Measurements from ENCODE around the gene PTPN14. TPM values are rescaled to one million over a fixed set of nuclear protein-coding genes. Genes with fewer than 3 reads are reported as not detected.

PTPN14 gene
- total RNA-seq, 1 experiment from 2014 or later, result 37.5 TPM

GRCh38 chr1:214439352-214440119 is 111.9 kb downstream of the PTPN14 start (continued):
- peak; percentile 58; the same call in 1 of the 2 replicates for TF ChIP-seq EGR1 (IDR thresholded peaks at IDR 0.05; ENCODE audit: low read depth)
- TF ChIP-seq FOSL1 (IDR thresholded peaks at IDR 0.05; ENCODE audit: low read depth), result peak; percentile 71
- no peak for TF ChIP-seq POLR2A (IDR thresholded peaks at IDR 0.05; ENCODE audit: borderline replicate concordance, extremely low read depth, insufficient read depth, insufficient read length)
- TF ChIP-seq EZH2 (IDR thresholded peaks at IDR 0.05), result no peak

GRCh38 chr1:214438530-214438929 is 112.9 kb downstream of the PTPN14 start:
- Histone ChIP-seq H3K79me2 (ENCODE audit: insufficient read depth, low read length) (peaks cover 5% of the 10 kb centered on the region; the same call in 1 of the 2 replicates), H2AFZ (ENCODE audit: low read depth, low read length, poor library complexity, severe bottlenecking) (no peak overlapping the region), H3K9me3 (ENCODE audit: control insufficient read depth in 1 of 2, insufficient read depth in 1 of 2, low read depth in 1 of 2, low read length in 2 of 2) (no peaks in the 10 kb centered on the region), H3K4me2 (ENCODE audit: low read length) (peak overlapping the region; percentile 74), H3K27me3 (ENCODE audit: insufficient read depth, low read length) (no peaks in the 10 kb centered on the region), H3K27ac (ENCODE audit: low read depth, low read length) (peak overlapping the region; percentile 66; the same call in 1 of the 2 replicates), H3K36me3 (ENCODE audit: control insufficient read depth in 1 of 2, insufficient read depth in 2 of 2, low read length in 2 of 2) (no peaks in the 10 kb centered on the region), H3K4me3 (replicated peaks in 1 of 2; ENCODE audit: low read depth in 1 of 2, low read length in 2 of 2) (no peak overlapping the region), H3K9me2 (ENCODE audit: insufficient read depth) (no peaks in the 10 kb centered on the region), H3K9ac (ENCODE audit: low read length) (no peak overlapping the region), H3K4me1 (ENCODE audit: control insufficient read depth in 1 of 2, insufficient read depth in 2 of 2, low read length in 2 of 2) (peaks cover 33 to 34% of the 10 kb centered on the region in 2 experiments), H4K20me1 (ENCODE audit: insufficient read depth) (no peaks in the 10 kb centered on the region)
- no peak for TF ChIP-seq CBX3 (IDR thresholded peaks at IDR 0.05; ENCODE audit: low read depth)
- no peak for TF ChIP-seq JUND (IDR thresholded peaks at IDR 0.05)
- TF ChIP-seq POLR2AphosphoS5 (IDR thresholded peaks at IDR 0.05; ENCODE audit: low read depth, low read length), result no peak
- no peak for TF ChIP-seq ELF1 (IDR thresholded peaks at IDR 0.05; ENCODE audit: borderline replicate concordance, low read depth)
- no peak for TF ChIP-seq EZH2 (IDR thresholded peaks at IDR 0.05)
- TF ChIP-seq SP1 (IDR thresholded peaks at IDR 0.05; ENCODE audit: low read depth), result no peak
- TF ChIP-seq ZBTB33 (IDR thresholded peaks at IDR 0.05; ENCODE audit: extremely low read depth, insufficient replicate concordance, low read length), result no peak
- TF ChIP-seq YY1 (IDR thresholded peaks at IDR 0.05; ENCODE audit: extremely low read depth, insufficient replicate concordance, low read depth, low read length), result no peak
- no peak for TF ChIP-seq FOSL1 (IDR thresholded peaks at IDR 0.05; ENCODE audit: low read depth)
- TF ChIP-seq MAX (IDR thresholded peaks at IDR 0.05), result no peak
- TF ChIP-seq SIN3A (IDR thresholded peaks at IDR 0.05; ENCODE audit: low read depth), result no peak
- TF ChIP-seq EGR1 (IDR thresholded peaks at IDR 0.05; ENCODE audit: low read depth), result no peak
- no peak for TF ChIP-seq ZFX (IDR thresholded peaks at IDR 0.05)
- no peak for TF ChIP-seq ATF3 (IDR thresholded peaks at IDR 0.05)
- TF ChIP-seq RAD21 (IDR thresholded peaks at IDR 0.05; ENCODE audit: low read depth), result no peak
- no peak for TF ChIP-seq POLR2A (IDR thresholded peaks at IDR 0.05; ENCODE audit: borderline replicate concordance, extremely low read depth, insufficient read depth, insufficient read length)
- ATAC-seq, result no peak
- BruUV-seq (replicated peaks), result no TSS peak
- ChIA-PET RAD21 (ENCODE audit: low non-redundant PET in 1 of 2, low total read pairs in 2 of 2, uncharacterized antibody in 2 of 2, unreplicated experiment in 2 of 2) (no interaction called here), CTCF (no interaction called here), POLR2A (interaction anchor here (0.8 kb wide), 1 partner anchor 10 kb away, joined by 3 read pairs; no protein-coding TSS in a partner anchor)
- intact Hi-C loops (cut with micrococcal nuclease), result no loop called here
- no peak for DNase-seq (ENCODE audit: low read depth, low spot score)
